SK-N-SH treated with all-trans-retinoic acid at 6 μM for 48 hours (cell line): Measurements from ENCODE around the gene EPHA6.

Experiments
- ATAC-seq: fragments of 200-7000 bp; cut with Tn5 transposase; 3 replicates; pipeline ENCODE4 v1.9.1; 2020; ENCODE audit warnings: mild to moderate bottlenecking, moderate library complexity
- ARNTL ChIP-seq: fragments of 450-650 bp; formaldehyde crosslinking; IDR thresholded peaks from 2 replicates; pipeline ENCODE4 v1.5.0; 2020; ENCODE audit warnings: low read depth, mild to moderate bottlenecking, moderate library complexity, borderline replicate concordance
- BACH2 ChIP-seq: fragments of 250-450 bp; sonication (Bioruptor Pico); IDR thresholded peaks from 2 replicates; pipeline ENCODE4 v1.9.0; 2021; ENCODE audit warnings: mild to moderate bottlenecking, borderline replicate concordance
- CREB5 ChIP-seq: fragments of 250-450 bp; sonication (Bioruptor Pico); IDR thresholded peaks from 2 replicates; pipeline ENCODE4 v1.5.1; 2020; ENCODE audit warnings: low read depth, mild to moderate bottlenecking, moderate library complexity
- CSDC2 ChIP-seq: fragments of 250-450 bp; sonication (Bioruptor Pico); IDR thresholded peaks from 2 replicates; pipeline ENCODE4 v1.5.0; 2020; ENCODE audit warnings: mild to moderate bottlenecking, moderate library complexity
- CSRNP3 ChIP-seq: fragments of 250-450 bp; sonication (Bioruptor Pico); IDR thresholded peaks from 2 replicates; pipeline ENCODE4 v1.5.1; 2021; ENCODE audit warnings: mild to moderate bottlenecking, moderate library complexity
- ESRRG ChIP-seq: fragments of 250-450 bp; sonication (Bioruptor Pico); IDR thresholded peaks from 2 replicates; pipeline ENCODE4 v1.6.1; 2021; ENCODE audit warnings: mild to moderate bottlenecking
- GLIS3 ChIP-seq: fragments of 250-450 bp; sonication (Bioruptor Pico); IDR thresholded peaks from 2 replicates; pipeline ENCODE4 v1.5.0; 2020; ENCODE audit warnings: mild to moderate bottlenecking, moderate library complexity
- ISL1 ChIP-seq: fragments of 250-450 bp; sonication (Bioruptor Pico); IDR thresholded peaks from 2 replicates; pipeline ENCODE4 v2.1.2; 2022; ENCODE audit warnings: mild to moderate bottlenecking, moderate library complexity
- OSR1 ChIP-seq: fragments of 250-450 bp; sonication (Bioruptor Pico); IDR thresholded peaks from 2 replicates; pipeline ENCODE4 v1.8.0; 2022; ENCODE audit warnings: moderate library complexity, mild to moderate bottlenecking, inconsistent platforms
- PATZ1 ChIP-seq: fragments of 250-450 bp; sonication (Bioruptor Pico); IDR thresholded peaks from 2 replicates; pipeline ENCODE4 v1.8.0; 2020; ENCODE audit warnings: mild to moderate bottlenecking, moderate library complexity, borderline replicate concordance
- POU6F1 ChIP-seq: fragments of 250-450 bp; sonication (Bioruptor Pico); IDR thresholded peaks from 2 replicates; pipeline ENCODE4 v1.8.0; 2021; ENCODE audit warnings: low read depth, mild to moderate bottlenecking, moderate library complexity, borderline replicate concordance
- PPARA ChIP-seq: fragments of 250-450 bp; sonication (Bioruptor Pico); IDR thresholded peaks from 2 replicates; pipeline ENCODE4 v1.5.0; 2020; ENCODE audit warnings: mild to moderate bottlenecking, borderline replicate concordance
- RARB ChIP-seq: fragments of 250-450 bp; sonication (Bioruptor Pico); IDR thresholded peaks from 2 replicates; pipeline ENCODE4 v1.8.0; 2021; ENCODE audit warnings: mild to moderate bottlenecking, moderate library complexity
- SNAI2 ChIP-seq: fragments of 250-450 bp; sonication (Bioruptor Pico); IDR thresholded peaks from 2 replicates; pipeline ENCODE4 v1.5.0; 2020; ENCODE audit warnings: mild to moderate bottlenecking, moderate library complexity
- TCF4 ChIP-seq: fragments of 250-450 bp; sonication (Bioruptor Pico); IDR thresholded peaks from 2 replicates; pipeline ENCODE4 v1.8.0; 2021; ENCODE audit warnings: mild to moderate bottlenecking, moderate library complexity, borderline replicate concordance
- TOX ChIP-seq: fragments of 250-450 bp; sonication (Bioruptor Pico); IDR thresholded peaks from 2 replicates; pipeline ENCODE4 v1.8.0; 2021; ENCODE audit warnings: mild to moderate bottlenecking, moderate library complexity, borderline replicate concordance
- TSHZ2 ChIP-seq: fragments of 250-450 bp; sonication (Bioruptor Pico); IDR thresholded peaks from 2 replicates; pipeline ENCODE4 v1.5.0; 2020; ENCODE audit warnings: mild to moderate bottlenecking, moderate library complexity
- ZC3H10 ChIP-seq: fragments of 250-450 bp; sonication (Bioruptor Pico); IDR thresholded peaks from 2 replicates; pipeline ENCODE4 v1.5.1; 2021; ENCODE audit warnings: mild to moderate bottlenecking, moderate library complexity
- ZFP3 ChIP-seq: fragments of 250-450 bp; sonication (Bioruptor Pico); IDR thresholded peaks from 2 replicates; pipeline ENCODE4 v1.5.0; 2020; ENCODE audit warnings: mild to moderate bottlenecking, moderate library complexity
- ZNF565 ChIP-seq: fragments of 450-650 bp; formaldehyde crosslinking; conservative IDR thresholded peaks from 2 replicates; pipeline ENCODE4 v1.5.0; 2020; ENCODE audit warnings: low read depth, mild to moderate bottlenecking, moderate library complexity
- ZNF70 ChIP-seq: fragments of 450-650 bp; formaldehyde crosslinking; IDR thresholded peaks from 2 replicates; pipeline ENCODE4 v1.5.0; 2020; ENCODE audit warnings: mild to moderate bottlenecking, moderate library complexity
- ZNF8 ChIP-seq: fragments of 450-650 bp; formaldehyde crosslinking; IDR thresholded peaks from 2 replicates; pipeline ENCODE4 v1.5.0; 2020; ENCODE audit warnings: mild to moderate bottlenecking, moderate library complexity

Gene EPHA6

GRCh38 chr3:97647441-97647982 is 833.1 kb downstream of the EPHA6 start (continued):
- no peak for TF ChIP-seq TCF4
- no peak for TF ChIP-seq ZNF70
- no peak for TF ChIP-seq PPARA (CRISPR knock-in tag)
- TF ChIP-seq OSR1 (CRISPR knock-in tag) = no peak
- no peak for TF ChIP-seq ZNF8 (CRISPR knock-in tag)
- no peak for TF ChIP-seq TSHZ2
- TF ChIP-seq ARNTL = no peak
- no peak for TF ChIP-seq ESRRG (CRISPR knock-in tag)

GRCh38 chr3:97655971-97656370 is 841.6 kb downstream of the EPHA6 start:
- no peak for ATAC-seq
- no peak for TF ChIP-seq SNAI2 (CRISPR knock-in tag)
- no peak for TF ChIP-seq TSHZ2
- no peak for TF ChIP-seq PPARA (CRISPR knock-in tag)
- no peak for TF ChIP-seq TOX (CRISPR knock-in tag)
- no peak for TF ChIP-seq GLIS3
- no peak for TF ChIP-seq TCF4
- no peak for TF ChIP-seq ZNF8 (CRISPR knock-in tag)
- no peak for TF ChIP-seq CREB5
- TF ChIP-seq ZC3H10 (CRISPR knock-in tag) = no peak
- TF ChIP-seq BACH2 (CRISPR knock-in tag) = no peak
- no peak for TF ChIP-seq ZNF565
- no peak for TF ChIP-seq RARB (CRISPR knock-in tag)

- TF ChIP-seq ESRRG (CRISPR knock-in tag) (no peak), PPARA (CRISPR knock-in tag) (no peak), ISL1 (CRISPR knock-in tag) (no peak), TOX (CRISPR knock-in tag) (no peak), BACH2 (CRISPR knock-in tag) (no peak), ZNF8 (CRISPR knock-in tag) (no peak), CREB5 (no peak), GLIS3 (no peak), ARNTL (no peak), POU6F1 (CRISPR knock-in tag) (no peak), CSDC2 (no peak), CSRNP3 (CRISPR knock-in tag) (no peak), PATZ1 (CRISPR knock-in tag) (no peak), RARB (CRISPR knock-in tag) (no peak), TCF4 (no peak), ZNF70 (no peak), ZFP3 (CRISPR knock-in tag) (no peak), ZC3H10 (CRISPR knock-in tag) (no peak)
- ATAC-seq = no peak
Measured at GRCh38 chr3:97656638-97657037, 842.2 kb downstream of the EPHA6 start.
